HUES48 (cell line): ENCODE data around the gene EIF5.

Experiments
- H3K27ac ChIP-seq: one replicate; pipeline ENCODE4 v1.7.0; 2013; ENCODE audit warnings: low read depth, low read length, inconsistent platforms
- H3K27me3 ChIP-seq: 2 replicates; pipeline ENCODE4 v1.6.1; 2013; ENCODE audit warnings: mild to moderate bottlenecking, low read length; ENCODE audit not compliant: control insufficient read depth, insufficient read depth
- H3K36me3 ChIP-seq: 2 replicates; pipeline ENCODE4 v1.6.1; 2013; ENCODE audit warnings: low read length; ENCODE audit not compliant: control insufficient read depth, insufficient read depth
- H3K4me1 ChIP-seq: 2 replicates; pipeline ENCODE4 v1.6.1; 2013; ENCODE audit warnings: mild to moderate bottlenecking, low read length; ENCODE audit not compliant: control insufficient read depth, insufficient read depth
- H3K4me3 ChIP-seq: 2 replicates; pipeline ENCODE4 v1.5.1; 2013; ENCODE audit warnings: mild to moderate bottlenecking, low read depth, low read length
- H3K9ac ChIP-seq: 2 replicates; pipeline ENCODE4 v1.6.1; 2013; ENCODE audit warnings: mild to moderate bottlenecking, low read depth, low read length, moderate library complexity
- H3K9me3 ChIP-seq: 2 replicates; pipeline ENCODE4 v1.6.1; 2013; ENCODE audit warnings: low read length; ENCODE audit not compliant: control insufficient read depth, insufficient read depth

Gene EIF5

DNA sequence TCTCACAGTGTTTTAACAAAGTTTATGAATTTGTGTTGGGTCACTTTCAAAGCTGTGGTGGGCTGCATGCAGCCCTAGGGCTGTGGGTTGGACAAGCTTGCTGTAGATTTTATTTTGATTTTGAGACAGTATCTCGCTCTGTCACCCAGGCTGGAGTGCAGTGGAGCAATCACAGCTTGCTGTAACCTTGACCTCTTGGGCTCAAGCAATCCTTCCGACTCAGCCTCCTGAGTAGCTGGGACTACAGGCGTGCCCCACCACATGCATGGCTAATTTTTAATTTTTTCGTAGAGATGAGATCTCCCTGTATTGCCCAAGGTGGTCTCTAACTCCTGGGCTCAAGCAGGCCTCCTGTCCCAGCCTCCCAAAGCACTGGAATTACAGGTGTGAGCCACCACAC is 56.6 kb downstream of the EIF5 start:
- no peaks in the 10 kb centered on the region for H3K9me3 ChIP-seq
- no peak overlapping the region for H3K9ac ChIP-seq
- no peaks in the 10 kb centered on the region for H3K36me3 ChIP-seq
- peaks cover 6% of the 10 kb centered on the region for H3K4me1 ChIP-seq
- H3K27ac ChIP-seq: no peak overlapping the region
- no peaks in the 10 kb centered on the region for H3K27me3 ChIP-seq
- H3K4me3 ChIP-seq: no peak overlapping the region

DNA sequence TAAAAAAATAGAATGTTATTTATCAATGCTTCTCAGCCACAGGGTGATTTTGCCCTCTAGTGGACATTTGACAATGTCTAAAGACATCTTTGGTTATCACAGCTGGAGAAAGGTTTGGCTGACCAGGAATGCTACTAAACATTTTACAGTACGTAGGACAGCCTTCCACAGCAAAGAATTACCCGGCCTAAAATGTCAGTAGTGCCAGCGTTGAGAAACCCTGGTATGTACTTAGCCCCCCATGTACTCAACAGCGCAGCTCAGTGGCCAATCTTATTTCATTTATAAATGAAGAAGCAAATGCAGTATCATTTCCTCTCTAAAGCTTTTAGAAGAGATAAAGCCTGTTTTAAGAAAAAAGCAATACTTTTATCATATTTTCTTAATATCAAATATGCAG is 57.0 kb downstream of the EIF5 start:
- no peaks in the 10 kb centered on the region for H3K9me3 ChIP-seq
- H3K4me1 ChIP-seq: peaks cover 6% of the 10 kb centered on the region
- no peaks in the 10 kb centered on the region for H3K36me3 ChIP-seq
- H3K27me3 ChIP-seq: no peaks in the 10 kb centered on the region
- no peak overlapping the region for H3K27ac ChIP-seq
- no peak overlapping the region for H3K4me3 ChIP-seq
- H3K9ac ChIP-seq: no peak overlapping the region

DNA sequence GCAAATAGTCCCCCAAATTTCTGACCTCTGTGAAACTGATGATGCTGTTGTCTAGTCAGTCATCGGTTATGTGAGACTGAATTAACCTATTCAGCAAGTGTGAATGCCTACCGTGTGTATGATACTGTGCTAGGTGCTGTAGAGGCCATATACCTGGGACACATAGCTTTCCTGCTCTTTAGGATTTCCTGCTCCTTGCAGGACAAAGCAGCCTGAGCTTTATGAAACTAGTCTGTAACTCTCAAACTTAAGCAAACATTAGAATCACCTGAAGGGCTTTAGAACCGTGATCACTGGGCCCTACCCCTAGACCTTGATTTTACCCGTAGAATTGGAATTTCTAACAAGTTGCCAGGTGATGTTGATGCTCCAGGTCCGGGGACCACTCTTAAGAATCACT is 58.1 kb downstream of the EIF5 start:
- Histone ChIP-seq H3K27ac (no peak overlapping the region), H3K27me3 (no peaks in the 10 kb centered on the region), H3K4me3 (no peak overlapping the region), H3K36me3 (no peaks in the 10 kb centered on the region), H3K9me3 (no peaks in the 10 kb centered on the region), H3K4me1 (peaks cover 4% of the 10 kb centered on the region), H3K9ac (no peak overlapping the region)

DNA sequence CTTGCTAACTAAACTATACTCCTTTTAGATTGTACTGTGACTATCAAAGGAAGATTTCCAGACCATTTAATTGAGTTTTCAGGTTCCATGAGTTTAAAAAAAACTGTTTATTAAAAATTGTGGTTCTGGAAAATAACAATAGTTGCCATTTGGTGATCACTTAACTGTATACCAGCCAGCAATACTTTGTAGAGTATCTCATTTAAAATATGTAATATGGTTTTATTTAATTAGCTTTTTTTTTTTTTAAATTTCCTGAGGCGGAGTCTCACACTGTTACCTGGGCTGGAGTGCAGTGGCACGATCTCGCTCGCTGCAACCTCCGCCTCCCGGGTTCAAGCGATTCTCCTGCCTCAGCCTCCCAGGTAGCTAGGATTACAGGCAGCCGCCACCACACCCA is 58.5 kb downstream of the EIF5 start:
- Histone ChIP-seq H3K27ac (no peak overlapping the region), H3K9me3 (no peaks in the 10 kb centered on the region), H3K9ac (no peak overlapping the region), H3K4me3 (no peak overlapping the region), H3K4me1 (peaks cover 3% of the 10 kb centered on the region; the same call in 1 of the 2 replicates), H3K27me3 (no peaks in the 10 kb centered on the region), H3K36me3 (no peaks in the 10 kb centered on the region)

DNA sequence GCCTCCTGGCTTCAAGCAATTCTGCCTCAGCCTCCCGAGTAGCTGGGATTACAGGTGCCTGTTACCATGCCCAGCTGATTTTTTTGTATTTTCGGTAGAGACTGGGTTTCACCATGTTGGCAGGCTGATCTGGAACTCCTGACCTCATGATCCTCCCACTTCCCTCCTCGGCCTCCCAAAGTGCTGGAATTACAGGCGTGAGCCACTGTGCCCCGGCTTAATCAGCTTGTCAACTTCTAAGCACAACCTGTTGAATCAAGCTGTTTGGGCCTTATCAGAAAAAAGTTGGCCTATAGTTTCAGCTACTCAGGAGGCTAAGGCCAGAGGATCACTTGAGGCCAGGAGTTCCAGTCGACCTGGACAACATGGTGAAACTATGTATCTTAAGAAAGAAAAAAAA is 59.0 kb downstream of the EIF5 start:
- Histone ChIP-seq H3K4me3 (no peak overlapping the region), H3K27ac (no peak overlapping the region), H3K9me3 (no peaks in the 10 kb centered on the region), H3K9ac (no peak overlapping the region), H3K4me1 (peaks cover 3% of the 10 kb centered on the region; the same call in 1 of the 2 replicates), H3K36me3 (no peaks in the 10 kb centered on the region), H3K27me3 (no peaks in the 10 kb centered on the region)

DNA sequence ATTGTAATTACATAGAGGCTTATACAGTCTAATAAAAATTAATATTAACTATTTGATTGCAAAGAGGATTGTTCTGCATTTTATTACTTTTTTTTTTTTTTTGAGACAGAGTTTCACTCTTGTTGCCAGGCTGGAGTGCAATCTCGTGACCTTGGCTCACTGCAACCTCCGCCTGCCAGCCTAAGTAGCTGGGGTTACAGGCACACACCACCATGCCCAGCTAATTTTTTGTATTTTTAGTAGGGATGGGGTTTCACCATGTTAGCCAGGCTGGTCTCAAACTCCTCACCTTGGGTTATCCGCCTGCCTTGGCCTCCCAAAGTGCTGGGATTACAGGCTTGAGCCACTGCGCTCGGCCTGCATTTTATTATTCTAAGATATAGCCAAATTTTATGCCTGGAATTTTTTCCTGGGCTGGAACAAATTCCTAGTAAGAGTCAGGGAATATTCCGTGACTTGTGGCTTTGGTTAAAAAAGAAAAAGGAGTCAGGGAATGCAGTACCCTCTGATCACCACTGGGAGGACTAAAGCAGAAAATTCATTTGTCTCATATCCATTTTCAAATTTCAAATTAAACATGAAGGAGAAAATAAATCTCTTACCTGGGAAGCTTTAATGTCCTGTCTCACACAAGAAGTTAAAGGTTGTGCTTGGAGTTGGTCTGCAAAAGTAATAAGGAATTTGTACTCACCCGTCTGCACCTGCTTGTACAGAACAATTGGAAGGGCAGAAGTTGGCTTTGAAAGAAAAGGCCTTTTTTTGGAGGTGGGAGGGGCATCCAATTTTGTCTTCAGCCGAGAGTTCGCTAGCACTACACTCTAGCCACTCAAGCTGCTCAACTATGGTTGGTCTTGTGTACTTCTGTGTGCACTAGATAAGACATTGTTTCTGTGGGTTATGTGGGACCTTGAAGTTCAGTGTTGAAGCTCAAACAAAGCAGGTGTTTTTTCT is 59.9 kb downstream of the EIF5 start:
- Histone ChIP-seq H3K9ac (no peak overlapping the region), H3K4me1 (peaks cover 3% of the 10 kb centered on the region; the same call in 1 of the 2 replicates), H3K27me3 (no peaks in the 10 kb centered on the region), H3K36me3 (no peaks in the 10 kb centered on the region), H3K27ac (peak overlapping the region; percentile 24), H3K4me3 (no peak overlapping the region), H3K9me3 (no peaks in the 10 kb centered on the region)
